ENCODE data around the gene GALNT2. TPM values are rescaled to one million over a fixed set of nuclear protein-coding genes. Genes with fewer than 3 reads are reported as not detected.

GALNT2 gene
- total and polyA plus RNA-seq, 3 experiments from 2014 or later, result 15.7 to 69.0 (median 65.6) TPM

GRCh38 chr1:230271300-230272035 lies 204.4 kb downstream of the GALNT2 start:
- H3K27me3 Mint-ChIP-seq, result no peaks in the 10 kb centered on the region
- Histone ChIP-seq H3K27me3 (ENCODE audit: insufficient read depth, low read length, poor library complexity, severe bottlenecking) (no peaks in the 10 kb centered on the region), H3K4me1 (ENCODE audit: insufficient read depth, low read length) (peaks cover 11% of the 10 kb centered on the region), H3K9me3 (ENCODE audit: low read length) (no peaks in the 10 kb centered on the region), H3K36me3 (ENCODE audit: insufficient read depth, low read length) (peaks cover 3% of the 10 kb centered on the region), H3K4me3 (ENCODE audit: low read length) (no peak overlapping the region), H3K27ac (ENCODE audit: low read depth, low read length) (no peak overlapping the region)
- H3K36me3 Mint-ChIP-seq, result peaks cover 0 to 39% (median 8%) of the 10 kb centered on the region in 3 donors
- H3K9me3 Mint-ChIP-seq, result no peaks in the 10 kb centered on the region
- H3K27ac Mint-ChIP-seq, result peak overlapping the region in 5 of 8 donors; percentile 27 to 87 (median 69)
- H3K4me1 Mint-ChIP-seq, result peaks cover 33 to 42% (median 37%) of the 10 kb centered on the region in 3 donors
- peak overlapping the region in 4 of 7 donors; percentile 3 to 51 (median 23) for H3K4me3 Mint-ChIP-seq
- ChIA-PET POLR2A (no interaction called here), CTCF (interaction anchor here (0.9 kb wide), 1 partner anchor 10 kb away, joined by 3 read pairs; no protein-coding TSS in a partner anchor)
- no peak for DNase-seq

- Histone ChIP-seq H3K4me3 (ENCODE audit: low read length) (no peak overlapping the region), H3K27me3 (ENCODE audit: insufficient read depth, low read length, poor library complexity, severe bottlenecking) (no peaks in the 10 kb centered on the region), H3K36me3 (ENCODE audit: insufficient read depth, low read length) (peaks cover 3% of the 10 kb centered on the region), H3K27ac (ENCODE audit: low read depth, low read length) (no peak overlapping the region), H3K4me1 (ENCODE audit: insufficient read depth, low read length) (peaks cover 11% of the 10 kb centered on the region), H3K9me3 (ENCODE audit: low read length) (no peaks in the 10 kb centered on the region)
- peaks cover 0 to 38% (median 4%) of the 10 kb centered on the region in 3 donors for H3K36me3 Mint-ChIP-seq
- H3K9me3 Mint-ChIP-seq, result no peaks in the 10 kb centered on the region
- CTCF ChIA-PET, result no interaction called here
- peak overlapping the region in 2 of 8 donors; percentile 6 to 15 for H3K27ac Mint-ChIP-seq
- DNase-seq, result no peak
- peaks cover 35 to 50% (median 44%) of the 10 kb centered on the region in 3 donors for H3K4me1 Mint-ChIP-seq
- no peaks in the 10 kb centered on the region for H3K27me3 Mint-ChIP-seq
- H3K4me3 Mint-ChIP-seq, result no peak overlapping the region
- POLR2A ChIA-PET, result no interaction called here
Measured at GRCh38 chr1:230272557-230272956, 205.5 kb downstream of the GALNT2 start.

GRCh38 chr1:230273141-230273710 lies 206.2 kb downstream of the GALNT2 start:
- CTCF ChIA-PET, result no interaction called here
- Histone ChIP-seq H3K27me3 (ENCODE audit: insufficient read depth, low read length, poor library complexity, severe bottlenecking) (no peaks in the 10 kb centered on the region), H3K4me1 (ENCODE audit: insufficient read depth, low read length) (peaks cover 11% of the 10 kb centered on the region), H3K9me3 (ENCODE audit: low read length) (no peaks in the 10 kb centered on the region), H3K4me3 (ENCODE audit: low read length) (no peak overlapping the region), H3K27ac (ENCODE audit: low read depth, low read length) (no peak overlapping the region), H3K36me3 (ENCODE audit: insufficient read depth, low read length) (peaks cover 3% of the 10 kb centered on the region)
- Mint-ChIP-seq H3K36me3 (peaks cover 0 to 38% (median 2%) of the 10 kb centered on the region in 3 donors), H3K27ac (peak overlapping the region in 6 of 8 donors; percentile 9 to 89 (median 74)), H3K9me3 (no peaks in the 10 kb centered on the region), H3K27me3 (no peaks in the 10 kb centered on the region), H3K4me1 (peaks cover 35 to 45% (median 44%) of the 10 kb centered on the region in 3 donors), H3K4me3 (peak overlapping the region in 3 of 7 donors; percentile 14 to 44 (median 40))
- POLR2A ChIA-PET, result interaction anchor here (0.5 kb wide), 1 partner anchor 18 kb away, joined by 3 read pairs; no protein-coding TSS in a partner anchor
- DNase-seq, result peak in 1 of 5 donors; percentile 20

GRCh38 chr1:230274254-230274653 lies 207.2 kb downstream of the GALNT2 start:
- H3K4me3 ChIP-seq (ENCODE audit: low read length), result no peak overlapping the region
- peaks cover 11% of the 10 kb centered on the region for H3K4me1 ChIP-seq (ENCODE audit: insufficient read depth, low read length)
- H3K27ac Mint-ChIP-seq, result peak overlapping the region in 5 of 8 donors; percentile 75 to 87 (median 82)
- ChIA-PET CTCF (no interaction called here), POLR2A (no interaction called here)
- peaks cover 0 to 46% (median 2%) of the 10 kb centered on the region in 3 donors for H3K36me3 Mint-ChIP-seq
- DNase-seq, result peak in 1 of 5 donors; percentile 29
- H3K9me3 Mint-ChIP-seq, result no peaks in the 10 kb centered on the region
- H3K27me3 Mint-ChIP-seq, result peaks cover 0 to 2% of the 10 kb centered on the region in 2 donors
- peak overlapping the region in 6 of 7 donors; percentile 28 to 88 (median 72) for H3K4me3 Mint-ChIP-seq
- peaks cover 6% of the 10 kb centered on the region for H3K36me3 ChIP-seq (ENCODE audit: insufficient read depth, low read length)
- peaks cover 35 to 43% (median 42%) of the 10 kb centered on the region in 3 donors for H3K4me1 Mint-ChIP-seq
- H3K27me3 ChIP-seq (ENCODE audit: insufficient read depth, low read length, poor library complexity, severe bottlenecking), result no peaks in the 10 kb centered on the region
- H3K27ac ChIP-seq (ENCODE audit: low read depth, low read length), result no peak overlapping the region
- H3K9me3 ChIP-seq (ENCODE audit: low read length), result no peaks in the 10 kb centered on the region

- H3K4me3 ChIP-seq (ENCODE audit: low read length), result no peak overlapping the region
- Mint-ChIP-seq H3K4me1 (peaks cover 23 to 27% (median 25%) of the 10 kb centered on the region in 3 donors), H3K27ac (no peak overlapping the region), H3K9me3 (no peaks in the 10 kb centered on the region), H3K4me3 (no peak overlapping the region), H3K36me3 (peaks cover 0 to 59% (median 4%) of the 10 kb centered on the region in 3 donors), H3K27me3 (peaks cover 0 to 2% of the 10 kb centered on the region in 2 donors)
- peaks cover 10% of the 10 kb centered on the region for H3K36me3 ChIP-seq (ENCODE audit: insufficient read depth, low read length)
- DNase-seq, result no peak
- POLR2A ChIA-PET, result no interaction called here
- H3K4me1 ChIP-seq (ENCODE audit: insufficient read depth, low read length), result no peaks in the 10 kb centered on the region
- H3K27me3 ChIP-seq (ENCODE audit: insufficient read depth, low read length, poor library complexity, severe bottlenecking), result no peaks in the 10 kb centered on the region
- no peaks in the 10 kb centered on the region for H3K9me3 ChIP-seq (ENCODE audit: low read length)
- no peak overlapping the region for H3K27ac ChIP-seq (ENCODE audit: low read depth, low read length)
- CTCF ChIA-PET, result interaction anchor here (1.0 kb wide), 1 partner anchor 30 kb away, joined by 3 read pairs; no protein-coding TSS in a partner anchor
Measured at GRCh38 chr1:230276401-230276800, 209.4 kb downstream of the GALNT2 start.

GRCh38 chr1:230277201-230278025 lies 210.4 kb downstream of the GALNT2 start:
- Histone ChIP-seq H3K4me1 (ENCODE audit: insufficient read depth, low read length) (no peaks in the 10 kb centered on the region), H3K36me3 (ENCODE audit: insufficient read depth, low read length) (peaks cover 10% of the 10 kb centered on the region), H3K4me3 (ENCODE audit: low read length) (no peak overlapping the region), H3K27ac (ENCODE audit: low read depth, low read length) (no peak overlapping the region), H3K9me3 (ENCODE audit: low read length) (no peaks in the 10 kb centered on the region), H3K27me3 (ENCODE audit: insufficient read depth, low read length, poor library complexity, severe bottlenecking) (no peaks in the 10 kb centered on the region)
- Mint-ChIP-seq H3K36me3 (peaks cover 0 to 63% (median 4%) of the 10 kb centered on the region in 3 donors), H3K27me3 (peaks cover 0 to 2% of the 10 kb centered on the region in 2 donors), H3K4me1 (peaks cover 27 to 34% (median 33%) of the 10 kb centered on the region in 3 donors), H3K27ac (peak overlapping the region in 7 of 8 donors; percentile 37 to 75 (median 61)), H3K9me3 (no peaks in the 10 kb centered on the region), H3K4me3 (peak overlapping the region in 2 of 7 donors; percentile 15 to 29)
- peak in 1 of 5 donors; percentile 59 for DNase-seq
- ChIA-PET CTCF (interaction anchor here (1.0 to 1.2 kb wide), 2 partner anchors 8 to 29 kb away, joined by 3 read pairs; no protein-coding TSS in a partner anchor), POLR2A (no interaction called here)

- Mint-ChIP-seq H3K9me3 (no peaks in the 10 kb centered on the region), H3K36me3 (peaks cover 0 to 63% (median 4%) of the 10 kb centered on the region in 3 donors), H3K4me3 (no peak overlapping the region), H3K4me1 (peaks cover 21 to 29% (median 28%) of the 10 kb centered on the region in 3 donors), H3K27ac (peak overlapping the region in 2 of 8 donors; percentile 22 to 37), H3K27me3 (peaks cover 0 to 2% of the 10 kb centered on the region in 2 donors)
- Histone ChIP-seq H3K27me3 (ENCODE audit: insufficient read depth, low read length, poor library complexity, severe bottlenecking) (no peaks in the 10 kb centered on the region), H3K27ac (ENCODE audit: low read depth, low read length) (no peak overlapping the region), H3K9me3 (ENCODE audit: low read length) (no peaks in the 10 kb centered on the region), H3K36me3 (ENCODE audit: insufficient read depth, low read length) (peaks cover 10% of the 10 kb centered on the region), H3K4me3 (ENCODE audit: low read length) (no peak overlapping the region), H3K4me1 (ENCODE audit: insufficient read depth, low read length) (no peaks in the 10 kb centered on the region)
- ChIA-PET POLR2A (no interaction called here), CTCF (interaction anchor here (1.2 kb wide), 1 partner anchor 9 kb away, joined by 3 read pairs; no protein-coding TSS in a partner anchor)
- no peak for DNase-seq
Measured at GRCh38 chr1:230278376-230278775, 211.3 kb downstream of the GALNT2 start.
